ENCODE data around the gene MARK4. TPM values are rescaled to one million over a fixed set of nuclear protein-coding genes. Genes with fewer than 3 reads are reported as not detected.

The MARK4 gene
- polyA plus RNA-seq, 1 donor = 17.6 TPM

DNA sequence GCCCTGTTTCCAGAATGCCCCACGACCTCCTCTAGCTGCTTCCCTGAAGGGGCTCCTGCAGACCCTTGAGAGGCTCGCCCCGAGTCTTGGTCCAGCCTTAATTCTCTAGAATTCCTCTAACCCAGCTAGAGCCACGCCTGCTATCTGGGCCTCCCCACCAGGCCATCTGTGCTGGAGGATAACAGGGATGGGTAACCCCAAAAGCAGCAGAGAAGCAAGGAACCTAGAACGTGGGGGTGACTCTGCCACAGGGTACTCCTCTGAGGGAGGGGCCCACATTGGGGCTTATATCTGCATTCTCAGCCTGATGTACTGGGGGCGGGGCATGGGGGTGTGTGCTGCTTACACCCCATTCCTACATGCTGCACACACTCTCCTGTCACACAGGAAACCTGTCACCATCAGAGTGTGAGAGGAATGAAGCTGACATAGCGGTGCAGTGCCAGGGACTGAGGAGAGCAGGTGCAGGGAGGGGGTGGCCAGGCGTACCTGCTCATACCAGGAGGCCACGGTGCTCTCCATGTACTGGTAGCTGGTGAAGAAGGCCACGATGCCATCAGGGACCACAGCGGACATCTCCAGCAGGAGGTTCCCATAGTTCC is 103.3 kb downstream of the MARK4 start:
- H3K4me1 ChIP-seq (ENCODE audit: control insufficient read depth, insufficient read depth, low read length) = no peaks in the 10 kb centered on the region
- H3K4me3 ChIP-seq (ENCODE audit: low read length) = no peak overlapping the region
- WGBS (ENCODE audit: insufficient coverage, low lambda C conversion rate) = no CpG with 5 or more reads among the region's 11 CpGs
- no peak overlapping the region for H3K27ac ChIP-seq (ENCODE audit: low read length)
- peaks cover 55% of the 10 kb centered on the region for H3K36me3 ChIP-seq (ENCODE audit: control insufficient read depth, insufficient read depth, low read length)
- H3K9me3 ChIP-seq (ENCODE audit: control insufficient read depth, low read depth, low read length) = no peaks in the 10 kb centered on the region
- no peak for DNase-seq
- no peaks in the 10 kb centered on the region for H3K27me3 ChIP-seq (ENCODE audit: control insufficient read depth, insufficient read depth, low read length)

Other genes starting within 250 kb of the MARK4 start
- gene RELB, start 249.8 kb upstream of the MARK4 start, polyA plus RNA-seq = 8.4 TPM
- gene CLASRP, start 212.2 kb upstream of the MARK4 start, polyA plus RNA-seq = 81.6 TPM
- 6.6 TPM for gene ZNF296, start 174.8 kb upstream of the MARK4 start, polyA plus RNA-seq
- 23.5 TPM for gene GEMIN7, start 172.0 kb upstream of the MARK4 start, polyA plus RNA-seq
- 40.3 TPM for gene PPP1R37, start 158.1 kb upstream of the MARK4 start, polyA plus RNA-seq
- gene NKPD1, start 90.3 kb upstream of the MARK4 start, polyA plus RNA-seq = 0.15 TPM
- gene TRAPPC6A, start 73.0 kb upstream of the MARK4 start, polyA plus RNA-seq = 50.2 TPM
- 12.1 TPM for gene BLOC1S3, start 72.5 kb upstream of the MARK4 start, polyA plus RNA-seq
- 1.7 TPM for gene EXOC3L2, start 5.9 kb upstream of the MARK4 start, polyA plus RNA-seq
- 4.9 TPM for gene CKM, start 71.6 kb downstream of the MARK4 start, polyA plus RNA-seq
- 0.04 TPM for gene KLC3, start 89.5 kb downstream of the MARK4 start, polyA plus RNA-seq
- 18.2 TPM for gene ERCC2, start 119.3 kb downstream of the MARK4 start, polyA plus RNA-seq
- 11.0 TPM for gene PPP1R13L, start 153.8 kb downstream of the MARK4 start, polyA plus RNA-seq
- gene POLR1G, start 155.4 kb downstream of the MARK4 start, polyA plus RNA-seq = 4.1 TPM
- gene ERCC1, start 172.6 kb downstream of the MARK4 start, polyA plus RNA-seq = 66.3 TPM
- 250 TPM for gene FOSB, start 216.7 kb downstream of the MARK4 start, polyA plus RNA-seq
- gene RTN2, start 245.8 kb downstream of the MARK4 start, polyA plus RNA-seq = 6.9 TPM
- 1.0 TPM for gene PPM1N, start 247.2 kb downstream of the MARK4 start, polyA plus RNA-seq

Data from large intestine (tissue), 3 donors.